Glomerular endothelial cell (primary cell): Measurements from ENCODE around the gene PIGQ. TPM values are rescaled to one million over a fixed set of nuclear protein-coding genes. Genes with fewer than 3 reads are reported as not detected.

Experiments used
- DNase-seq: peaks from one replicate; pipeline ENCODE4 v3.0.0-alpha.2; 2011; ENCODE audit warnings: low read depth, low spot score; ENCODE audit errors: extremely low read depth
- total RNA-seq: library from RNA; depleted of rRNA; stranded (reverse); fragments of >200 nt; gene quantifications from 2 replicates; pipeline ENCODE4 v1.2.3, GENCODE V29; 2015

PIGQ gene
- total RNA-seq, 1 donor from 2014 or later = 69.5 TPM

- no peak for DNase-seq
Measured at GRCh38 chr16:554297-554621, 15.5 kb upstream of the PIGQ start.

DNA sequence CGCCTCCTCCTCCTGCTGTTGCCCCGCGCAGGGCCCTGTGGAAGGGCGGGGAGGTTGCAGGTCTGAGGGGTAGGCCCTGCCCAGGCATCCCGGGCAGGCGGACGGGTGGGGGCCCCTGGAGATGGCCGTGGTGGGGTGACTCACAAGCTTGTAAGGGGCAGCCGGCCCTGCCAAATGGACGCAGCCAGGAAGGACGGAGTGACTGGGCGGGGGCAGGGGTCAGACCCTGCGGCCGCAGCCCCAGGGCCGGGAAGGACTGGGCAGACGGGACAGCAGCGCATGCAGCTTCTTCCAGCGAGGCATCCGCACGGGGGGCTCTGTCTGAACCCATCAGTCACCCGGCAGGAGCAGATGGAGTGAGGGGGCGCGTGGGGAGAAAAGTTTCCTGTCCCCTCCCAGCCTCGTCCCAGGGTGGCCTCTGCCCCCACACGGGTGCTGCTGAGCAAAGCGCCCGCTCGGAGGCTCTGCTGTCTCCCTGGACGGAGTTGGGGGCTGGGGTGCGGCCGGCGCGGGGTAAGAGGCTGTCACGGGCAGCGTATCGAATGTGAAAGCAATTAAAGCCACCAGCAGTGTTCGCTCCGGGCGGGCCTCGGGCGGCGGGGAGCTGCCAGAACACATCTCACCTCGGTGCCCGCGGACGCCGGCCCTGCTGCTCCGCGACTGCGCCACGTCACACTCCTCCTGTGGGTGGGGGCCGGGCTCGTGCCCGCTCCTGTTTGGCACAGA is 15.0 kb upstream of the PIGQ start:
- DNase-seq = no peak

DNA sequence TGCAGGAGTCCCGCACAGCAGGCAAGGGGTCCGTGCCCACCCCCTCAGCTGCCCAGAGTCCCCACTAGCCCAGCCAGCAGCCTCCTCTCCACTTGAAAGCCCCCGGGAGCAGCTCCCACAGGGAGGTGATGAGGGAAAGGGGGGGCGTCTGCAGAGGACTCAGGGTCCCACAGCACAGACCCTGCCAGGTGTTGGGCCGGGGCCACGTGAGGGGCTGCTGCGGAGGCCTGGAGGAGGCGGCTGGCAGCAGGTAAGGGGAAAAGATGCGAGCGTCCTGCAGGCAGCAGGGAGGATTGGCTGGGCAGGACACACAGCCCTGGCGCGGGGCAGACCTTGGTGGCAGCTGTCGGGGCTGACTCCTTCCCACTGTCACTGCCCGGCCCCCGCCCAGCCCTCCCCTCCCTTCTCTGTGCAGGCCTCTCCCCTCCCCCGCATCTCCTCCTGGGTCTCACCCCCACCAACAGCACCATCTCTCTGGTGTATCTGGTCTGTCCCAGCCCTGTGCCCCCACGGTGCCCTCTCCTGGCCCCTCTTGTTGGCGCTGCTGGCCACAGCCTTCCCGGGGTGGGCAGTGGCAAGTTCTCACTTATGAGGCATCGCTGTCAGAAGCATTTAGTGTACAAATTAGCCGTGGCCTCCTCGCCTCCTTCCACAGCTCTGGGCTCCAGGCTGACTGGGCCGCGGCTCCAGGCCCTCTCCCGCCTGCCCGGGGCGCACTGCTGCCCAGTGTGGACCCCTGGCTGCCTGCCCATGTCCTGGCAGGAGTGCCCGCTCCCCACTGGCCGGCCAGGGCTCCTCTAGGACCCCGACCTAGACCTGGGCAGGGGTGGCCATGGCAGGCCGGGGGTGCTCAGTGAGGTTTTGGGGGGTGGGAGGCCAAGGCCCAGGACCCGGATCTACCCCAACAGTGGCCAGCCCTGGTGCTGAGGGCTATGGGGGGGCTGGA is 14.0 kb upstream of the PIGQ start:
- DNase-seq = no peak

GRCh38 chr16:556474-557173 is 13.1 kb upstream of the PIGQ start:
- DNase-seq = no peak

GRCh38 chr16:557463-558297 is 12.1 kb upstream of the PIGQ start:
- no peak for DNase-seq

GRCh38 chr16:558298-559020 is 11.3 kb upstream of the PIGQ start:
- DNase-seq = no peak

DNA sequence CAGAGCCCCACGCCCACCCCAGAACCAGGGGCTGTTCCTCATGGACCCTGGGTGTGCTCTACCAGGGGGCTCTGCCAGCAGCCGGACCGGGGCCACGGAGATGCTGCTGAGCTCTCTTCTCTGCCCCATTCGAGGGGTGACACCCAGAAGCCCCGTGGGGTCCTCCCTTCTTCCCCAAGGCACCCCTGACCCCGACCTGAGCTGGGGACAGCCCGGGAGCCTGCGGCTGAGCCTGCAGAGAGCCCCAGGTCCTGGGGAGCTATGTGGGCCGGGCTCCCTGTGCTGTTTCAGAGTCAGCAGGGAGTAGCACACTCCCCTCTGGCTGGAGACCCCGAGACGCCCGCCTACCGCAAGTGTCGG is 10.8 kb upstream of the PIGQ start:
- DNase-seq = no peak

DNA sequence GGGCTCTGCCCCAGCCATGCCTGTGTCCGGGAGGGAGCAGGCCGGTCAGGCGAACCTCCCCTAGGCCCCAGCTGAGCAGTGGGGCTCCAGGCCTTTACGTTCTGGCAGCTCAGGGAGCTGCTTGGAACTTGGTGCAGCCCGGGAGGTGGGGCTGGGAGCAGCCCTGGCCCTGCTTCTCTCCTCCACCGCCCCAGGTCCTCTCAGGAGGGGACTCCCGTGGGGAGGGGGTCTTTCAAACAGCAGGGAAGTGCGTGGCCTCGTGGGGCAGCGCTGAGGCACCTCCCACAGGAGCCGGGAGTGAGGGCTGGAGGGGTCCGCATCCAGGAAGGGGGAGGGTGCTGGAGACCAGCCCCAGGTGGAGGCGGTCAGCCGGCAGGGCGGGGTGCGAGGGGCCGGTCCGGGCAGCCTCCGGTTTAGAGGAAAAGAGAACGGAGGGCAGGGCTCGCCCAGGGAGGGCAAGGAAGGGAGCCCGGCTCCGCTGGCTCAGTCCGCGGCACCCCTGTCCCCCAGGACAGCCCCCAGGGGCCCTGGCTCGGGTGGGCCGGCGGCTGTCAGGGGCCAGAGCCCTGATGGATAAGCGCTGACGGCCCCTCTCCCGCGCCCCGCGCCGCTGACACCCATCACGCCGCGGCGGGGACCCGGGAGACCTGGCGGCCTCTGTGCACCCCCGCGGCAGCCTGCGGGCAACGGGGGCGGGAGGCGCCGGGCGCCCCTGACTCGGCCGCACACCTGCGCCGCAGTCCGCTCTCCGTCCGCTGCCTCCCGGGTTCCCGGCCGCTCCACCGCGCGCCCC is 10.2 kb upstream of the PIGQ start:
- no peak for DNase-seq

DNA sequence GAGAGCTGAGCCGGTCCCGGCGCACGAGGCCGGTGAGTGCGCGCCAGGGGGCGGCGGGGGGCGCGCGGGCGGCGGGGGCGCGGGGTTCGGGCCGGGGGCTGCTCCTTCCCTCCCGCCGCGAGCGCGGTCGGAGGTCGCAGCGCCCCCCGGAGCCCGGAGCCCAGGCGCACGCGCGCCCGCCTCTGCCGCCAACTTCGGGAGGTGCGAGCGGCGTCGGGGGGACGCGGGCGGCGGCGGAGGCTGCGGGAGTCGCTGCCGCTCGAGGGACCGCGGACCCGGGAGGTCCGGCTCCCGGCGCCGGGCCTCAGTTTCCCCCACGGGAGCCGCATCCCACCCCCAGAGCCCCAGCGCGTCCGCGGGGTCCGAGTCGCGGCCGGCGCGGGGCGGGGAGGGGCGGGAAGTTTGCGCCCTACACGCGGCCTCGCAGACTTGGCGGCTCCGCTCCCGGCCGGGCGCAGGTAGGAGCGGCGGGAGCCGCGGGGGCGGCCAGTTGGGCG is 9.5 kb upstream of the PIGQ start, which contains the start of gene PRR35:
Gene PRR35, plus strand, starts transcription at position 191 of the 497 bp plus-strand sequence. CDS start 2,901 bp downstream, outside the sequence.
- no peak for DNase-seq

DNA sequence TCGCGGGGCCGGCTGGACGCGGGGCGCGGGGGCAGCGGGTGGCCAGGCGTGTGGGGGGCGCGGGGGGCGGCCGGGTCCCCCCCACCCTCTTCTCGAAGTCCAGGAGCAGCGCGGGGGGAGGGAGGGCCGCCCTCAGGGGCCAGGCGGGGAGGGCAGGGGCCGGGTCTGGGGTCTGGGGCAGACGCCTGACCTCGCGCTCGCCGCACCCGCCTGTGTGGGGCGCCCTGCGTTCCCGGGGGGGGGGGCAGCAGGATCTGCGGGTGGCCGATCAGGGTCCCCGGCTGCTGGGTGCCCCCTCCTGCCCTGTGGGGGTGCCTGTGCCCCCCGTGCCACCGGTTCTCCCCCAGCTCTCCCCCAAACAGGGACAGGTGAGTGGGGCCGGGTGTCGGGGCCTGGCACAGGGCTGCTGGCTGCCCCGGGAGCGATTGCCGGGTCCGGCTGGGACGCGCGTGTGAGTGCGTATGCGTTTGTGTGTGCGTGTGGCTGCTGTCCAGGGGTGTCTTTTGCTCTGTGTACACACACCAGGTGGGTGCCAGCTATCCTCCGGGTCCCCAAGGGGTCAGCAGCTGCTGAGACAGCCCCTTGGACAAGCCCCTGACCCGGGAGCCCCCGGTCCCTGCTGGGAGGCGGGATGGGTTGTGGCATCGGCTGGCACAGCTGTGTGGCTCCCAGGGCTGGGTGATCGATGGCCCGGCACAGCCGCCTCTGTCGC is 8.9 kb upstream of the PIGQ start:
- no peak for DNase-seq

DNA sequence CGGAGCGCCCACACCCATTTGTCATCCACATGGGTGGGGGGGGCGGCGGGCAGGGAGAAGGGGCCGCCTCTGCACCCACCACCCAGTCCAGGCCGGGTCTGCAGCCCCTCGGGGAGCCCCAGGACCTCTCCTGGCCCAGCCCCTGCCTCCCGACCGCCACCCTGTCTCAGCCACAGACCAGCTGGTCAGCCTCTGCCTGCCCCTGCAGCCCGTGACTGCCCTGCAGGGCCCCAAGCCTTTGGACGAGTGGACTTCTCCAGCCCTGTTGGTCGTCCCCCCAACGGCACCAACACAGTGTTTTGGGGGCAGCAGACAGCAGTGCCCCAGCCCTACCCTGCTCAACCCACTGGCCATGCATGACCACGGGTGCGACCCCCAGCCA is 8.4 kb upstream of the PIGQ start:
- no peak for DNase-seq

DNA sequence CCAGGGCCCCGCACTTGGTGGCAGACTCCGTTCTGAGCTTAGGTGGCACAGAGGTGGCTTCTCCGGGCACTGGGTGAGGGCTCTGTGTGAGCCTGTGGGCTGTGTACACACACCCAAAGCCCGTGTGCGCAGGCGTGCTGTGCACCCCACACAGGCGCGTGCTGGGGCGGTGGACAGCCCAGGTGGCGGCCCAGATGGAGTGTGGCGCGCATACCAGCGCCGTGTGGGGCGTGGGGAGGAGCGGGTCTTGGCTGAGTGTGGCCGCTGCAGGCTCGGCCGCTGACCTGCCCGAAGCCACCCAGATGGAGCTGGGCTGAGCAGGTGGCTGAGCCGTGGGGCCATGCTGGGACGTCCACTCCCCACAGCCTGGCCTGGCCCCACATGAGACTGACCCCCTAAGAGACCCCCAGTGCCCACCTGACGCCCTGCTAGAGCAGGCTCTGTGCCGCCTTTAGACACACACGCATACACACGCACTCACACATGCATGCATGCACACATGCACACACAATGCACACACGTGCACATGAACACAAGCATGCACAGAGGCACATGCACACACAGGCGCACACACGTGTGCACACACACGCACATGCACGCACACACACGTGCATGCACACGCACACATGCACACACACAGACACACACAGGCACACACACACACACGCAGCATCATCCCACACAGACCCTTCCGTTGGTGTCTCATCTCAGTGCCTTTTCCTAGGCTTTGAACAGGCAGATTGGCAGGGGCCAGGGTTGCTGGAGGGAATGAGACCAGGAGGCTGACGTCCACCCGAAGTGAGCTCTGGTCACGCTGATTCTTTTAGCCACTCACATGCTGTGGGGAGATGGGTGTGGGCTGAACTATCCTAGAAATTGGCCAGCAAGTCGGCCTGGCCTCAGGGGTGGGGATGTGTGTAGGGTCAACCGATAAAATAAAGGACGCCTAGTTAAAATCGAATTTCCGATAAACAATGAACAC is 7.5 kb upstream of the PIGQ start:
- DNase-seq = no peak

- no peak for DNase-seq
Measured at GRCh38 chr16:563072-563644, 6.6 kb upstream of the PIGQ start.

- DNase-seq = no peak
Measured at GRCh38 chr16:564690-565418, 4.9 kb upstream of the PIGQ start.

- DNase-seq = no peak
Measured at GRCh38 chr16:565419-566330, 4.1 kb upstream of the PIGQ start.
